Panc1 (cell line): ENCODE data around the gene ICE2. TPM values are rescaled to one million over a fixed set of nuclear protein-coding genes. Genes with fewer than 3 reads are reported as not detected.
A peak's percentile ranks its signal among the peaks of the same experiment; 100 is the strongest.

ENCODE experiments used
- ATAC-seq: fragments of 200-7000 bp; cut with Tn5 transposase; 2 replicates; pipeline ENCODE4 v1.9.1; 2020; ENCODE audit warnings: mild to moderate bottlenecking, moderate library complexity
- BruUV-seq: library from RNA; stranded (reverse); fragments of 400-500 nt; replicated peaks from 2 replicates; lab custom pipeline; 2021; lab: Mats Ljungman, UMichigan
- CTCF ChIA-PET: fragments of 300-600 bp; sonication (Branson Sonifier 250); formaldehyde crosslinking; loops from one replicate; lab custom pipeline; 2022; ENCODE audit warnings: antibody characterized with exemption; lab: Charles Lee
- POLR2A ChIA-PET: fragments of 300-600 bp; sonication (Branson Sonifier 250); formaldehyde crosslinking; loops from one replicate; lab custom pipeline; 2022; ENCODE audit warnings: antibody characterized with exemption; lab: Charles Lee
- DNase-seq: peaks from one replicate; pipeline ENCODE4 v3.0.0-alpha.2; 2010; ENCODE audit warnings: low read depth, low spot score
- H3K27ac ChIP-seq: 2 replicates; pipeline ENCODE4 v1.5.1; 2011; ENCODE audit warnings: mild to moderate bottlenecking, low read length, inconsistent platforms
- H3K27me3 ChIP-seq: fragments of 200-500 bp; sonication (Bioruptor generic); 2 replicates; pipeline ENCODE4 v1.6.0; 2014; ENCODE audit warnings: low read length, inconsistent platforms; ENCODE audit not compliant: control insufficient read depth, insufficient read depth
- H3K36me3 ChIP-seq: fragments of 200-500 bp; sonication (Bioruptor generic); 2 replicates; pipeline ENCODE4 v1.5.1; 2014; ENCODE audit warnings: inconsistent platforms, mild to moderate bottlenecking, low read length, moderate library complexity; ENCODE audit not compliant: control insufficient read depth, insufficient read depth
- H3K4me1 ChIP-seq: 2 replicates; pipeline ENCODE4 v1.5.1; 2011; ENCODE audit warnings: inconsistent platforms, mild to moderate bottlenecking, low read length, moderate library complexity; ENCODE audit not compliant: control insufficient read depth, insufficient read depth
- H3K4me3 ChIP-seq, 2 experiments: 2 replicates each; pipeline ENCODE4 v1.5.1; 2011 to 2012; ENCODE audit warnings: low read depth in 2 of 2, low read length in 2 of 2, mild to moderate bottlenecking in 2 of 2, inconsistent platforms in 1 of 2, moderate library complexity in 1 of 2
- H3K9me3 ChIP-seq: fragments of 200-500 bp; sonication (Bioruptor generic); 2 replicates; pipeline ENCODE4 v1.5.1; 2014; ENCODE audit warnings: low read depth, mild to moderate bottlenecking, inconsistent platforms, low read length, moderate library complexity; ENCODE audit not compliant: control insufficient read depth, insufficient read depth
- CTCF ChIP-seq: fragments of 450-650 bp; IDR thresholded peaks from 2 replicates; pipeline ENCODE4 v1.5.1; 2017; ENCODE audit warnings: mild to moderate bottlenecking
- POLR2AphosphoS5 ChIP-seq: IDR thresholded peaks from 2 replicates; pipeline ENCODE4 v1.6.1; 2012; ENCODE audit warnings: mild to moderate bottlenecking, low read depth, low read length, moderate library complexity
- TCF7L2 ChIP-seq: IDR thresholded peaks from 2 replicates; pipeline ENCODE4 v1.6.1; 2011; ENCODE audit warnings: mild to moderate bottlenecking, low read depth, low read length, inconsistent platforms
- in situ Hi-C: cut with HindIII; loops from 2 replicates; pipeline ENCODE4 v1.10.0; 2016; ENCODE audit warnings: low sequenced_read_pairs, low pct_unique_long_range_greater_than_20kb
- intact Hi-C: fragments of 100-400 bp; cut with micrococcal nuclease; formaldehyde crosslinking; loops from one replicate; pipeline ENCODE4 v1.10.0; 2022; ENCODE audit not compliant: unreplicated experiment
- total RNA-seq: library from RNA; stranded (reverse); gene quantifications from one replicate; pipeline ENCODE4 v1.2.1, GENCODE V29; 2021; ENCODE audit not compliant: unreplicated experiment
- TF ChIP-seq, protein P1 (sequence below), 2 experiments: IDR thresholded peaks; 2 replicates each; pipeline ENCODE4 v1.6.1; 2011 to 2012; ENCODE audit warnings: low read depth in 2 of 2, control low read depth in 1 of 2, low read length in 1 of 2, mild to moderate bottlenecking in 1 of 2, moderate library complexity in 1 of 2; ENCODE audit not compliant: insufficient read depth in 1 of 2

The ICE2 gene
- total RNA-seq, 1 experiment from 2014 or later, result 66.2 TPM

GRCh38 chr15:60396100-60396499, 82.8 kb downstream of the ICE2 start:
- no peak for ATAC-seq
- Histone ChIP-seq H3K4me1 (peaks cover 66% of the 10 kb centered on the region), H3K4me3 (peak overlapping the region; percentile 88 to 93), H3K9me3 (no peaks in the 10 kb centered on the region), H3K36me3 (peaks cover 31% of the 10 kb centered on the region), H3K27ac (peak overlapping the region; percentile 100), H3K27me3 (no peaks in the 10 kb centered on the region)
- BruUV-seq, result TSS peak; percentile 53
- CTCF ChIA-PET, result no interaction called here
- no peak for DNase-seq
- in situ Hi-C loops, result no loop called here
- POLR2A ChIA-PET, result no interaction called here
- intact Hi-C loops, result no loop called here
- TF ChIP-seq POLR2AphosphoS5, result no peak
- TF ChIP-seq TCF7L2, result no peak
- TF ChIP-seq, protein P1, sequence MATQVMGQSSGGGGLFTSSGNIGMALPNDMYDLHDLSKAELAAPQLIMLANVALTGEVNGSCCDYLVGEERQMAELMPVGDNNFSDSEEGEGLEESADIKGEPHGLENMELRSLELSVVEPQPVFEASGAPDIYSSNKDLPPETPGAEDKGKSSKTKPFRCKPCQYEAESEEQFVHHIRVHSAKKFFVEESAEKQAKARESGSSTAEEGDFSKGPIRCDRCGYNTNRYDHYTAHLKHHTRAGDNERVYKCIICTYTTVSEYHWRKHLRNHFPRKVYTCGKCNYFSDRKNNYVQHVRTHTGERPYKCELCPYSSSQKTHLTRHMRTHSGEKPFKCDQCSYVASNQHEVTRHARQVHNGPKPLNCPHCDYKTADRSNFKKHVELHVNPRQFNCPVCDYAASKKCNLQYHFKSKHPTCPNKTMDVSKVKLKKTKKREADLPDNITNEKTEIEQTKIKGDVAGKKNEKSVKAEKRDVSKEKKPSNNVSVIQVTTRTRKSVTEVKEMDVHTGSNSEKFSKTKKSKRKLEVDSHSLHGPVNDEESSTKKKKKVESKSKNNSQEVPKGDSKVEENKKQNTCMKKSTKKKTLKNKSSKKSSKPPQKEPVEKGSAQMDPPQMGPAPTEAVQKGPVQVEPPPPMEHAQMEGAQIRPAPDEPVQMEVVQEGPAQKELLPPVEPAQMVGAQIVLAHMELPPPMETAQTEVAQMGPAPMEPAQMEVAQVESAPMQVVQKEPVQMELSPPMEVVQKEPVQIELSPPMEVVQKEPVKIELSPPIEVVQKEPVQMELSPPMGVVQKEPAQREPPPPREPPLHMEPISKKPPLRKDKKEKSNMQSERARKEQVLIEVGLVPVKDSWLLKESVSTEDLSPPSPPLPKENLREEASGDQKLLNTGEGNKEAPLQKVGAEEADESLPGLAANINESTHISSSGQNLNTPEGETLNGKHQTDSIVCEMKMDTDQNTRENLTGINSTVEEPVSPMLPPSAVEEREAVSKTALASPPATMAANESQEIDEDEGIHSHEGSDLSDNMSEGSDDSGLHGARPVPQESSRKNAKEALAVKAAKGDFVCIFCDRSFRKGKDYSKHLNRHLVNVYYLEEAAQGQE (IDR thresholded peaks at IDR 0.05; ENCODE audit: insufficient read depth in 1 of 2, low read depth in 2 of 2, low read length in 1 of 2), result no peak
- TF ChIP-seq CTCF, result no peak

- Histone ChIP-seq H3K27ac (peak overlapping the region; percentile 100), H3K4me3 (peak overlapping the region; percentile 88 to 93), H3K9me3 (no peaks in the 10 kb centered on the region), H3K27me3 (no peaks in the 10 kb centered on the region), H3K36me3 (peaks cover 31% of the 10 kb centered on the region), H3K4me1 (peaks cover 67% of the 10 kb centered on the region)
- intact Hi-C loops, result no loop called here
- CTCF ChIA-PET, result no interaction called here
- ATAC-seq (no peak), DNase-seq (no peak)
- BruUV-seq, result no TSS peak
- POLR2A ChIA-PET, result no interaction called here
- in situ Hi-C loops, result no loop called here
- TF ChIP-seq, protein P1 (IDR thresholded peaks at IDR 0.05; ENCODE audit: insufficient read depth in 1 of 2, low read depth in 2 of 2, low read length in 1 of 2), result no peak
- no peak for TF ChIP-seq CTCF
- TF ChIP-seq TCF7L2, result no peak
- peak; percentile 61 for TF ChIP-seq POLR2AphosphoS5
These were observed 83.5 kb downstream of the ICE2 start for GRCh38 chr15:60395276-60396011.
